Stimulated activated CD8-positive, alpha-beta memory T cell treated with anti-CD3 and anti-CD28 coated beads, Interleukin-12 subunit alpha, Interleukin-12 subunit beta, amount 100 ng/mL, for 4 hours (primary cell): ENCODE data around the gene ABCC1.

Experiments
- DNase-seq: peaks from one replicate; pipeline ENCODE4 v3.0.0-alpha.2; 2020; ENCODE audit warnings: low read depth

ABCC1 gene

DNA sequence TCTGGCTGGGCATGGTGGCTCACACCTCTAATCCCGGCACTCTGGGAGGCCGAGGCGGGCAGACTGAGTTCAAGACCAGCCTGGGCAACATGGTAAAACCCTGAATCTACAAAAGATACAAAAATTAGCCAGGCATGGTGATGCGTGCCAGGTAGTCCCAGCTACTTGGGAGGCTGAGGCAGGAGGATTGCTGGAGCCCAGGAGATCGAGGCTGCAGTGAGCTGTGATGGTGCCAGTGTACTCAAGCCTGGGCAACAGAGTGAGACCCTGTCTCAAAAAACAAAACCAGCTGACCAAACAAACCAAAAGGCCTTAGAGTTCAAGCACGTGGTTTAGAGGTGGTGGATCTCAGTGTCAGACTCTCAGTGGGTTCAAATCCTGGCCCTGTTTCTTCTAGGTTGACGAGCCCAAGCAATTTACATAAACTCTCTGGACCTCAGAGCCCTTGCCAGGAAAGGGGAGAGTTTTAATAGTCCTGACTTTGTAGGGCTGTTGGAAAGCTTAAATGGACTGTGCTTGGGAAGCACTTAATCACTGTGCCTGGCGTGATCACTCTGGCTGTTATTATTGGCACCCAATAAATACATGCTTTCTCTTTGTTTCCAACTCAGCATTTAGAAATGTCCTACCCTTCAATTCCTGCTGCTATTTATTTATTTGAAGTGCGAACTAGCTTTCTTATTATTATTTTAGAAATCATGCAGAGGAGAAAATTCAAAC is 44.7 kb downstream of the ABCC1 start:
- no peak for DNase-seq

- no peak for DNase-seq
These were observed 47.2 kb downstream of the ABCC1 start for GRCh38 chr16:15996432-15997109.

GRCh38 chr16:16000685-16001084 is 51.3 kb downstream of the ABCC1 start:
- DNase-seq: no peak

- no peak for DNase-seq
These were observed 52.3 kb downstream of the ABCC1 start for GRCh38 chr16:16001596-16002255.

- no peak for DNase-seq
These were observed 54.4 kb downstream of the ABCC1 start for GRCh38 chr16:16003719-16004313.

GRCh38 chr16:16004314-16004749 is 54.9 kb downstream of the ABCC1 start:
- no peak for DNase-seq

DNA sequence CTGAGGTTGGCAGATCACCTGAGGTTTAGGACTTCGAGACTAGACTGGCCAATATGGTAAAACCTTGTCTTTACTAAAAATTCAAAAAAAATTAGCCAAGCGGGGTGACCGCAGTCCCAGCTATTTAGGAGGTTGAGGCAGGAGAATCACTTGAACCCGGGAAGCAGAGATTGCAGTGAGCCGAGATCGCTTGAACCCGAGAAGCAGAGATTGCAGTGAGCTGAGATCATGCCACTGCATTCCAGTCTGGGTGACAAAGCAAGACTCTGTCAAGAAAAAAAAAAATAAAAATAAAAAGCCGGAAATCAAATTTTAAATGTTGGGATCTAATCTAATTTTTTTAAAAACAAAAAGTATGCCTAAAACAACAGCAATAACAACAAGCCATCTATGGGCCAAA is 56.3 kb downstream of the ABCC1 start:
- no peak for DNase-seq

DNA sequence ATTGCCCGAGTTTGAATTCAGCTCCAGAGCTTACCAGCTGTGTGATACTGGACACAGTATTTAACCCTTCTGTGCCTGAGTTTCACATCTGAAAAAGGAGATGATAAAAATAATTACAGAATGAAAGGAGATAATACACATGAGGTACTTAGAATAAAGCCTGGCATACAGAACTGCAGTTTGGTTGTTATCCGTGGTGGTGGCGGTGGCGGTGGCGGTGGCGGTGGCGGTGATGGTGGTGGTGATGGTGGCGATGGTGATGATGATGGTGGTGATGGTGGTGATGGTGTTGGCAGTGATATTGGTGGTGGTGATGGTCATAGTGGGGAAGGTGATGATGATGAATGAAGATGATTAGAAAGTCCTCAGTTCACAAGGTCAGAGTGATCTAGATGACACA is 57.2 kb downstream of the ABCC1 start:
- DNase-seq: no peak

DNA sequence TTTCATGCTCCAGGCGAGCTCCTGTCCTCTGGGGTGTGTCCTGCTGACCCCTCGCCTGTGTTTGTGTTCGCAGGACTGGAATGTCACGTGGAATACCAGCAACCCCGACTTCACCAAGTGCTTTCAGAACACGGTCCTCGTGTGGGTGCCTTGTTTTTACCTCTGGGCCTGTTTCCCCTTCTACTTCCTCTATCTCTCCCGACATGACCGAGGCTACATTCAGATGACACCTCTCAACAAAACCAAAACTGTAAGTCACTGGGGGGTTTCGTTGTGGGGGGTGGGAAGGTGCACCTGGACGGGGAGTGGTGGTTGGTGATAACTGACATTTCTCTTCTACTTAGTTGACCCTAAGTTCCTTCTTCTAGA is 58.3 kb downstream of the ABCC1 start:
- no peak for DNase-seq

- no peak for DNase-seq
These were observed 59.2 kb downstream of the ABCC1 start for GRCh38 chr16:16008666-16009065.

DNA sequence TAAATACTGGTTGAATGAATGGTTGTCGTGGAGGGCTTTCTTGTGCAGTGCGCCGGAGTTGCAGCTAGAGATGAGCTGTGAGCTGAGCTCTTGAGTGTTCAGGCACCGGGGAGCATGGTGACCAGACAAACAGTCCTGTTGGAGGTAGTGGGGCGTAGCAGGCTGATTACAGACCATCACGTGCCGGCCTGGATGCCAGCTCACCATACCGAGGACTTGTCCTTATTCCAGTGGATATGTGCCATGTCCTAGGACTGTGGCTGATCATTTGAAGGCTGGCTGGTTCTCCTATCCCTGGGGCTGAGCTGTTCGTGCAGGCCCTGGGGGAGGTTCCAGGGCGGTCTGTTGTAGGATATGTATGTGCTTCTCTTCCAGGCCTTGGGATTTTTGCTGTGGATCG is 60.0 kb downstream of the ABCC1 start:
- DNase-seq: no peak

DNA sequence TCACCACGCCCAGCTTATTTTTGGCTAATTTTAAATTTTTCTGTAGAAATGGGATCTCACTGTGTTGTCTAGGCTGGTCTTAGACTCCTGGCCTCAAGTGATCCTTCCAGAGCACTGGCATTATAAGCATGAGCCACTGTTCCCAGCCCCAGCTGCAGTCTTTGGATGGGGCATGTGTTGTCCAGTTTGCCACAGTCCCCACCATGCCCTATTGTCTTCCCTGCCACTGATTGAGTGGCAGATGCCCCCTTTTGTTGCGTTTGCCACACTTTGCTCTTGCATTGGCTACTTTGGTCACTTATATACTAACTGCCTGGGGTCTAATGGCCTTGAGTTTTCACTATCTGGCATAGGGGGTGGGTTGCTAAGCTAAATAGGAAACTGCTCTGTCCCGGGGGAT is 60.8 kb downstream of the ABCC1 start:
- no peak for DNase-seq

GRCh38 chr16:16012144-16012543 is 62.7 kb downstream of the ABCC1 start:
- DNase-seq: no peak

DNA sequence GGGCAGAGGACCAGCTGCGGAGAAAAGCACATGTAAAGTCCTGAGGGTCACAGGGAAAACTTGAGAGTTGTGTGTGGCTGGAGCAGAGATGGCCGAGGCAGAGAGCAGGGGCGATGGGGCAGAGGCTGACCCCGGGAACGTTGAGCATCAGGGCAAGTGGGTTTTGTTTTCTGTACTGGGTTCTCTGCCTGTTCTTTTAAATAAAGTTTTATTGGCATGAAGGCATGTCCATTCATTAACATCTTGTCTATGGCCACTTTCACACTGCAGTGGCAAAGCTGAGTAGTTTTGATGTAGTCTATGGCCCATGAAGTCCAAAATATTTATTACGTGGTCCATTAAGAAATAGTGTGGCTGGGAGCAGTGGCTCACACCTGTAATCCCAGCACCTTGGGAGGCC is 64.4 kb downstream of the ABCC1 start:
- DNase-seq: no peak

DNA sequence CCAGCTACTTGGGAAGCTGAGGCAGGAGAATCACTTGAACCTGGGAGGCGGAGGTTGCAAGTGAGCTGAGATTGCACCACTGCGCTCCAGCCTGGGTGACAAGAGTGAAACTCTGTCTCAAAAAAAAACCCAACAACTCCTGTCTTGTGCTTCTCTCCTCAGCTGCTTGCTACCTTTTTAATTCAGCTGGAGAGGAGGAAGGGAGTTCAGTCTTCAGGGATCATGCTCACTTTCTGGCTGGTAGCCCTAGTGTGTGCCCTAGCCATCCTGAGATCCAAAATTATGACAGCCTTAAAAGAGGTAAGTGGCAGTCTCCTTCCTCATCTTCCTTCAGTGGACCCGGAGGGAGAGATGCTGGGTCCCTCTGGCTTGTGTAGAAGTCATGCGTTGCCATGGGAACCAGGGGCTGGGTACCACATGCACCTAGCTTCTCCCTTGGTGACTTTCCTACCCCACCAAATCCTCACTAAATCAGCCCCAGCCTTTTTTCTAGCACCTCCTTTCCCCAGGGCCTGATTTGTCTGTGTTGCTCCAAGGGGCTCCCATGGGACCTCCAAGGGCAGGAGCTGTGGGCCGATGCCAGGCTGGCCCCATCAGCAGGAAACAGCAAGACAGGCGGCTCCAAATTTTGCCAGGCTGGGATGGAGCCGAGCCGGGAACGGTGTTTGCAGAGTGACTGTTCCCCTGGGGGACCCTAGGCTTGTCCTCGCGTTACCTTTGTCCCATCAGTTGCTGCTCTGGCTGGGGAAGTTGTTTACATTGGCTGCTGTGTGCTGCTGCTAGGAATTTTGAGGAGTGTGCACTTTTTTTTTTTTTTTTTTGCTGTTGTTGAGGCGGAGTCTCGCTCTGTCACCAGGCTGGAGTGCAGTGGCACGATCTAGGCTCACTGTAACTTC is 65.2 kb downstream of the ABCC1 start:
- no peak for DNase-seq

- no peak for DNase-seq
These were observed 66.4 kb downstream of the ABCC1 start for GRCh38 chr16:16015849-16016248.

GRCh38 chr16:16016388-16016964 is 67.1 kb downstream of the ABCC1 start:
- DNase-seq: no peak

DNA sequence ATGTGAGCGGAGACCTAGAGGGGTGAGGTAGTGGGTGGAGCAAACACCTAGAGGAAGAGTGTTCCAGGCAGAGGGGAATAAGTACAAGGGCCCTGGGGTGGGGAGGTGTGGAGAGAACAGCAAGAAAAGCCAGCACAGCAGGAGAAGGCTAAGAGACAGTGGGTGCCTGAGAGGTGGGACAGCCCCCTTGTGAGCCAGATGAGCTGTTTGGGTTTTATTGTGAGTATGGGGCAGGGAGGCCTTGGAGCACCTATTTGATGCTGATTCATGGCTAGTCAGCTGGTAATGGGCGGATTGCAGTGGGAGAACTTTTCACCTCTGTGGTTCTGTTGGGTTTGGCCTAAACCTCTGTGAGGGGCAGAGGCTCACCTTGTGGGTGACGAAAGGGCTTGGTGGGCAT is 68.4 kb downstream of the ABCC1 start:
- no peak for DNase-seq

DNA sequence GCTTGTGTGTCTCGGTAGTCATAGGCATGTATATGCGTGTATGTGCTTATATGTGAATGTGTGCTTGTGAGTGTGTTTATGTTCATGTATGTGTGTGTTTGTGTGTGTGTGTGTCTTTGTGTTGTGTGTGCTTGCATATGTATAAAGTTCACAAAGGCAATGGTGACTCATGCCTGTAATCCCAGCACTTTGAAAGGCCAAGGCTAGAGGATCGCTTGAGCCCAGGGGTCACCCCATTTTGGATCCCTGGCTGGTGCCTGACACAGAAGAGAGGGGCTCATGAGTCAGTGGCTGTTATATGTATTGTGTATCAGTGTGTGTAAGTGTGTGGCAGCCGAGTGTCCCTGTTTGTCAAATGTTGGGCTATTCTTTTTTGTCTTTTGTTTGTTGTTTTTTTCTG is 69.3 kb downstream of the ABCC1 start:
- no peak for DNase-seq

DNA sequence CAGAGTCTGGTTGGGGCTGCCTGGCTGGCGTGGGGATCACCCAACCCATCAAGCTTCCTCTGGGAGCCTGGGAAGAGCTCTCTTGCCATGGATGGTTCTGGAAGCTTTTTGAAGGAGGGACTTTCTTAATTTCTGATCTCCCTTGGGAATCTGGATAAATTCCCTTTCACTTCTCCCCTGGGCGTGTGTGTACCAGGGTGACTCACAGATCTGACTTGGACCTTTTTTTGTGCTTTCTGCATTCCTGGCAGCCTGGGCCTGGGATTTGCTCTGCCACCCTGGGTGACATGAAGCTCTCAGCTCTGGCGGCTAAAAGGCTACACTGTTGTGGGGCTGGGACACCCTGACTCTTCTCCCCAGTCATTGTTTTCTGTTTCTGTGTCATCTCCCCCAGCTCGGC is 70.1 kb downstream of the ABCC1 start:
- DNase-seq: no peak

GRCh38 chr16:16020291-16020690 is 70.9 kb downstream of the ABCC1 start:
- DNase-seq: no peak

- no peak for DNase-seq
These were observed 71.6 kb downstream of the ABCC1 start for GRCh38 chr16:16021020-16021419.
